ENCODE data around the gene MAP6D1. TPM values are rescaled to one million over a fixed set of nuclear protein-coding genes. Genes with fewer than 3 reads are reported as not detected.

The MAP6D1 gene
- polyA plus RNA-seq, 3 donors = 0.86 to 1.6 (median 1.6) TPM

Other genes starting within 250 kb of the MAP6D1 start
- gene KLHL24, start 190.0 kb downstream of the MAP6D1 start, polyA plus RNA-seq (ENCODE audit: insufficient read length in 3 of 3) = 10 to 100 TPM; 37.8 to 58.6 (median 54.4) TPM
- 10 to 100 TPM; 31.1 to 46.2 (median 41.4) TPM for gene YEATS2, start 127.8 kb downstream of the MAP6D1 start, polyA plus RNA-seq (ENCODE audit: insufficient read length in 3 of 3)
- 10 to 100 TPM; 51.4 to 57.0 (median 55.0) TPM for gene PARL, start 59.3 kb upstream of the MAP6D1 start, polyA plus RNA-seq (ENCODE audit: insufficient read length in 3 of 3)
- gene ABCC5, start 192.3 kb upstream of the MAP6D1 start, polyA plus RNA-seq (ENCODE audit: insufficient read length in 3 of 3) = 10 to 100 TPM; 51.8 to 79.4 (median 62.3) TPM
- not detected for gene HTR3D, start 206.2 kb upstream of the MAP6D1 start, polyA plus RNA-seq (ENCODE audit: insufficient read length in 3 of 3)
- gene HTR3C, start 227.5 kb upstream of the MAP6D1 start, polyA plus RNA-seq (ENCODE audit: insufficient read length in 3 of 3) = not detected